Neutrophil (primary cell): ENCODE data around the gene GIGYF2.

Experiments used
- H3K27ac ChIP-seq: fragments of 200-600 bp; sonication (generic); 2 replicates; pipeline ENCODE4 v1.5.1; 2016; ENCODE audit warnings: mild to moderate bottlenecking, moderate library complexity
- H3K27me3 ChIP-seq: fragments of 200-600 bp; sonication (generic); 2 replicates; pipeline ENCODE4 v1.6.0; 2016; ENCODE audit warnings: mild to moderate bottlenecking
- H3K36me3 ChIP-seq: fragments of 200-600 bp; sonication (generic); 2 replicates; pipeline ENCODE4 v1.5.1; 2017
- H3K4me1 ChIP-seq, 2 experiments: fragments of 200-600 bp in 1 of 2; sonication (generic) in 1 of 2; 1 replicate in 1 of 2; 2 replicates in 1 of 2; pipeline versions ENCODE4 v1.5.1 to v1.6.1; 2013 to 2016; ENCODE audit warnings: low read depth in 1 of 2, low read length in 1 of 2, mild to moderate bottlenecking in 1 of 2, moderate library complexity in 1 of 2; ENCODE audit not compliant: control insufficient read depth in 1 of 2, insufficient read depth in 1 of 2
- H3K4me3 ChIP-seq, 2 experiments: fragments of 200-600 bp in 1 of 2; sonication (generic) in 1 of 2; 1 replicate in 1 of 2; 2 replicates in 1 of 2; pipeline ENCODE4 v1.5.1; 2013 to 2016; ENCODE audit warnings: low read depth in 1 of 2, low read length in 1 of 2, mild to moderate bottlenecking in 1 of 2, moderate library complexity in 1 of 2
- H3K9me3 ChIP-seq: fragments of 200-600 bp; sonication (generic); 2 replicates; pipeline ENCODE4 v1.5.1; 2016
- CTCF ChIP-seq: fragments of 200-600 bp; sonication (generic); IDR thresholded peaks from 2 replicates; pipeline ENCODE4 v1.5.1; 2016; ENCODE audit warnings: antibody characterized with exemption

GIGYF2 gene

GRCh38 chr2:232748038-232748437 lies 50.9 kb downstream of the GIGYF2 start:
- TF ChIP-seq CTCF: no peak
- Histone ChIP-seq H3K27ac (no peak overlapping the region), H3K4me1 (no peaks in the 10 kb centered on the region), H3K4me3 (no peak overlapping the region), H3K36me3 (peaks cover 49% of the 10 kb centered on the region), H3K9me3 (no peaks in the 10 kb centered on the region), H3K27me3 (no peaks in the 10 kb centered on the region)

DNA sequence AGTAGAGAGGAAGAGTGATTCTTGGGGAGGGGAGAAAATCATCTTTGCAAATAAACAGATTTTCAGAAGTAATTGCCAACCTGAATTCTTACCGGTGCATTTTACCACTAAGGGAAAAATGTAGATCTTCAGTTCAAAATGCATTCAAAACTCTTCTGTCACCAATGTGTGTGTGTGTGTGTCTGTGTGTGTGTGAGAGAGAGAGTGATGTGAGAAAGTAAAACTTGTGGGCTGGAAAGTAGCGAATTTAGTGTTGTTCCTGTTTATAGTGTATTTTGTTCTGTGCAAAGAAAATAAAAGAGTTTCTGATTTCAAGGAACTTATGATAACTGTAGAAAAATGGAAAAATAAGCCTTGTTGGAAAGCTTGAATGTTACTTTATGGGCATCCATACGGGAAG lies 52.2 kb downstream of the GIGYF2 start:
- no peak overlapping the region for H3K4me3 ChIP-seq
- no peak for TF ChIP-seq CTCF
- H3K27ac ChIP-seq: no peak overlapping the region
- no peaks in the 10 kb centered on the region for H3K4me1 ChIP-seq
- no peaks in the 10 kb centered on the region for H3K27me3 ChIP-seq
- H3K36me3 ChIP-seq: peaks cover 57% of the 10 kb centered on the region
- no peaks in the 10 kb centered on the region for H3K9me3 ChIP-seq

DNA sequence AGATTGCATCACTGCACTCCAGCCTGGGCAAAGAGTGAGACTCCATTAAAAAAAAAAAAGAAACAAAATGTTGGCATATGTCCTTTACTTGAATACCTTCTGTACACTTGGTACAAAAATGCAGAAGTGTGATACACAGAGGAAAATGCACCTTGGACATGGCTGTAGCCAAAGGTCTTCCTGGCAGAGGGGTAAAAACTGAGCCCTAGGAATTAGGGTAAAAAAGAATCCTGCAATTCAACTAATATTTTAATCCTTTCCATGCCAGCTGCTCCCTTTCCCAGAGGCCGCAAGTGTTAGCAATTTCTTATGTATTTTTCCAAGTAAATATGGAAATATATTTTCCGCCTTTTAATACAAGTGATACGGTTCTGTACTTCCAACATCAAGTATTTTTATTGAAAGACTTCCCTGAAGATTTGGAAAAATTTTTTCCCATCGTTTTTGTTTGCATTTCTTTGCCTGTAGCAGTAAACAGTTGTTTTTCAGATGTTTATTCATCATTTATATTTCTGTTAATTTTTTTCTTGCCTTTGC lies 53.1 kb downstream of the GIGYF2 start:
- no peak overlapping the region for H3K27ac ChIP-seq
- H3K36me3 ChIP-seq: peaks cover 61% of the 10 kb centered on the region
- H3K27me3 ChIP-seq: no peaks in the 10 kb centered on the region
- no peak for TF ChIP-seq CTCF
- H3K4me3 ChIP-seq: no peak overlapping the region
- H3K9me3 ChIP-seq: no peaks in the 10 kb centered on the region
- H3K4me1 ChIP-seq: no peaks in the 10 kb centered on the region

DNA sequence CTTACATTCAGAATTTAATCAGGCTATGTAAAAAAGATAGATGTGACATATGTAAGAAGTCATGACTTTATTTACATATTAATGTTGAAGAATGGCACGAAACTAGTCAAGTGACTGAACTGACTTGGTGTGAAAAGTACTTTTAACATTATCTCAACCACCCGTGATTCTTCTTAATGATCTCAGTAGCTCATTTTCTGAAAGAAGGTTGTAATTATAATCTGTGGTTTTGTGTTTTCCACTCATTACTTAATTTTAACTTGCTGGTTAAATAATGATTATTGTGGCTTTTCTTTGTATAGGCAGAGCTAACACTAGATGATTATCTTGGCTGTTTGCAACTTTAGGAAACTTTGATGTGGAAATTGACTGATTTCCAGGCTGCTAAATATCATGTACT lies 60.8 kb downstream of the GIGYF2 start:
- Histone ChIP-seq H3K36me3 (peaks cover 61% of the 10 kb centered on the region), H3K27ac (no peak overlapping the region)

GRCh38 chr2:232761301-232761907 lies 64.3 kb downstream of the GIGYF2 start:
- no peak for TF ChIP-seq CTCF
- Histone ChIP-seq H3K27ac (no peak overlapping the region), H3K9me3 (no peaks in the 10 kb centered on the region), H3K4me3 (no peak overlapping the region), H3K4me1 (no peaks in the 10 kb centered on the region), H3K27me3 (no peaks in the 10 kb centered on the region), H3K36me3 (peaks cover 77% of the 10 kb centered on the region)

More for the DNA sequence above, 60.8 kb downstream of the GIGYF2 start:
- Histone ChIP-seq H3K9me3 (no peaks in the 10 kb centered on the region), H3K27me3 (no peaks in the 10 kb centered on the region), H3K4me3 (no peak overlapping the region), H3K4me1 (no peaks in the 10 kb centered on the region)
- TF ChIP-seq CTCF: no peak
